NCI-H345 (cell line): ENCODE measurements around the gene PLA2R1.
A peak's percentile ranks its signal among the peaks of the same experiment; 100 is the strongest.

Experiments
- DNase-seq: peaks from one replicate; lab custom pipeline; 2025; lab: John Stamatoyannopoulos, UW

The PLA2R1 gene

DNA sequence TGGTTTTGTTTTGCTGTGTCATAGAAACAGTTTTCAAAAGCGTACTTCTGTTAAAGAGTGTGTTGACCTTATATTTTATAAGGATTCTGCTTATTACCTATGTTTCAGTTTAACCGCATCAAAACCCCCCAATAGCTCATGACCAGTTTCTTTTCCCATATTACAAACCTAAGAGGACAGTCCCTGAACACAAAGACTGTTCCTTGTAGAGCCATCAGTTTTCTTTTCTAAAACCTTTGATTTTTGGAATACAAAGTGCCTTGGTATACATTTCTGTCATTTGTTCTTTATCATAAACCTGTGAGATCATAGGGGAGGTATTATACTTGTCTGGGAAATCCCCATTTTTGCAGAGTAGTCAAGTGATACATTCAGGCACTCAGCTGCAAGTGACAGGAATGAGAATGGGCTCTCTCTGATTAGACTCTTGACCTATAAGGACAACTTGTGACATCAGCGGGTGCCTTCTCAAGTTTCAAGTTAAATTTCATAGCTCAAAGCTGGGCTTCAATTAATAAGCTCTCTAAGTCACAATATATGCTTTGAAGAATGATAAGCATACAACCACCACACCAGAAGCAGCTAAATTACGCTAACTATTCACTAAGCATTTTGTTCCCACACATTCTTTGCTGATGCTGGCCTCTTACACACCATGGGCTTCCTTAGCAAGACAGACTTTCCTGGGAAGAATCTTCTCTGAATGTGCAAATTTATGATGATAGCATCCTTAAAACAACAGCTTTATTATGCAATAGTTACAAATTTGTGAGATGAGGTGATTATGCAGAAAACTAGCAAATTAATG is 167.0 kb downstream of the PLA2R1 start:
- DNase-seq: no peak

DNA sequence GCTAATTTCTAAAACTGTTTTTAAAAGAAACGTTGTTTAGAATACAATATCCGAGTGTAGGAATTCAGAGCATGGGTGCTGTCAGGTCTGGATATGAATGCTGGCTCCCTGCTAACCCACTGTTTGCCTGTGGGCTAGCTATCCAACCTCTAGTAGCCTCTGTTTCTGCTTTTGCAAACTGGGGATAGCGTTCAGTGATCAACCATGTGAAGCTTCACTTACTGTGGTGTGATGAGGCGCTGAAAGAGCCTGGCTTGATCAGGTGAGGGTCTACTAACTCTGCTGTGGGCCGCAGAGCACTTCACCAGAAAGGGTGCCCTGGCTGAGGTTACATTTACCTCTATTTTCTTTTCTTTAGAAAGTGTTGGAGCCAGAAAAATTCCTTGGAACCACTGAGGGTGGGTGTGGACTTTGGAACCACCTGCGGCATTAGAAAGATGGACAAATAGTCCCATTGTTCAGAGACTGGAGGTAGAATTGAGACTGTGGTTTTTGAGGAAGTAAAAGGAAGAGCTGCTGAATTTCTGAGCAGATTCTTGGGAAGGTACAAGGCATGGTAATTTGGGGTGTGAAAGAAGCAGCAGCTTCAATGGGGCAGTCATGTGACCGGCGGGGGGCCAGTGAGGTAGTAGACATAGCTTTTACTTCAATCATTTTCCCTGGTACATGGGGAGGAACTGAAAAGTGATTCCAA is 168.1 kb downstream of the PLA2R1 start:
- DNase-seq: no peak

DNA sequence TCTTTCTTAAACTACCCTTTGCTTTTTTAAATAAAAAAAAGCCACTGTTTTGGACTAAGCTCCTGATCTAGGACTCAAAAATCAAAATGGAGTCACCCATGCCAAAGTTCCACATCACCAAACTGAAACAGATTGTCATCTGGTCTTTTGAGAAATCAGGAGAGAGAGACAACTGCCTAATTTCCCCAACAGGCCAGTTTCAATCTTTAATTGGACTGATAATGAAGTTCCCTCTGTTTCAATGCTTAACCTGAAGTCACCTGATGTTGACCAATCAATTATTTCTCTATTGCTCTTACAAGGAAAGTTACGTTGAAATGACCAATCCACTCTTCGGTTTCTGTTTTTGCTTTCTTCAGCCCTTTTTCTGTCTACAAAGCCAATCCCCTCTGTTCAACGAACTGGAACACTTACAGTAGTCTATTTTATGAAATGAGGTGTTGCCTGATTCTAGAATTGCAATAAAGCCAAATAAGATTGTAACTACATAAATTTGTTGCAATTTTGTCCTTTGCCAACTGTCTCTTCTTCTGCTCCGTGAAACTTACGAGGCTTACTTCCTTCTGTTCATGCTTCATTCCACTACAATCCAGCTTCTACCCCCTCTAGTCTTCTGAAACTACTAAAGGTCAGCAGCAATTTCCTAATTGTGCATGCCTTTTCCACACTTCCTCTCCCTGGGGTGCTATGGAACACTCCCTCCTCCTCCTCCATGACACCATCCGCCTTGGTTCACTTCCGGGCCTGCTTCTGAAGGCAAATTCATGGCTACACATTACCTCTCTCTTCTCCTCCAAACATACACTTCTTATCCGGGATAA is 169.2 kb downstream of the PLA2R1 start:
- no peak for DNase-seq

DNA sequence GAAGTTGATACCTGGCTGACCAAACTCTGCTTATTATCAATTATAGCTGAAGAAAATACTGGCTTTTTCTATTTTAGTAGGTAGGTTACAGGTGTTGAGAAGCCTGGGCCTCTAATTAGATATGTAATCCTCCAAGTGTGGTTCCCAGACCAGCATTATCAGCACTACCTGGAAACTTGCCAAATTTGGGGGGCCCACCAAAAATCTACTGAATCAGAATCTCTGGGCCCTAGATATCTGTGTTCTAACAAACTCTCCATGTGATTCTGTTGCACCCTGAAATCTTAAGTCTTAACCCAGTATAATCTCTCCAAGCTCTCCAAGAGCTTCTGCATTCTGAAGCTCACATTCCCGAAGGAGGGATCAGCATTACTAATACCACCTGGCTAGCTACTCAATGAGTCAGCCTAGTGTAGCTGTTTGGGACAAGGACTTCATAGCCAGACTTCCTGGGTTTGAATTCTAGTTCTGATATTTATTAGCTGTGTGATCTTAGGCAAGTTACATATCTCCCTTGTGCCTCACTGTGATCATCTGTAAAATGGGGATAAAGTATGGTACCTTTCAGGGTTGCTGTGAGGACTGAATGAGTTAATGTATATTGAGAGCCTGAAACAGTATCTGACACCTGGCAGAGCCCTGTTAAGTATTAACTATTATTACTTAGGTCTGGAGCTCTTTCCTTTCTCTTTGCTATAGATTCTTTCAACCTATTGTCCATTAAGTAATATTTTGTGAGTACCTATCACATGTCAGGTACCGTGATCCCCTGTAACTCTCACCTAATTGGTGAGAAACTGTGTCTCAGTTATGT is 170.3 kb downstream of the PLA2R1 start:
- no peak for DNase-seq

DNA sequence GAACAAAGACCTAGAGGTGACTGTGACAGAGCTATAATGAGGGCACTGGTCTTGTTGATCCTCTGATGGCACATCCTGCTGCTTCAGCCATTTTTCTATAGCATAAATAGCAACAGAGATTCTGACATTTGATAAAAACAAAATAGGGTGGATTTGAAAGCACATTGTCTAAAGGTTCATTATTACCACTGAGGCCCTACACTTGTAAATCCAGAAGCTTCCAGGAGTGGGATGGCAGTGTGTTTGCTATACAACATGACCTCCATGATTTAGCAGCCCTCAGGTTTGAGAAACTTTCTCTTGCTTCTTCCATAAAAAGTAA is 171.2 kb downstream of the PLA2R1 start:
- no peak for DNase-seq

DNA sequence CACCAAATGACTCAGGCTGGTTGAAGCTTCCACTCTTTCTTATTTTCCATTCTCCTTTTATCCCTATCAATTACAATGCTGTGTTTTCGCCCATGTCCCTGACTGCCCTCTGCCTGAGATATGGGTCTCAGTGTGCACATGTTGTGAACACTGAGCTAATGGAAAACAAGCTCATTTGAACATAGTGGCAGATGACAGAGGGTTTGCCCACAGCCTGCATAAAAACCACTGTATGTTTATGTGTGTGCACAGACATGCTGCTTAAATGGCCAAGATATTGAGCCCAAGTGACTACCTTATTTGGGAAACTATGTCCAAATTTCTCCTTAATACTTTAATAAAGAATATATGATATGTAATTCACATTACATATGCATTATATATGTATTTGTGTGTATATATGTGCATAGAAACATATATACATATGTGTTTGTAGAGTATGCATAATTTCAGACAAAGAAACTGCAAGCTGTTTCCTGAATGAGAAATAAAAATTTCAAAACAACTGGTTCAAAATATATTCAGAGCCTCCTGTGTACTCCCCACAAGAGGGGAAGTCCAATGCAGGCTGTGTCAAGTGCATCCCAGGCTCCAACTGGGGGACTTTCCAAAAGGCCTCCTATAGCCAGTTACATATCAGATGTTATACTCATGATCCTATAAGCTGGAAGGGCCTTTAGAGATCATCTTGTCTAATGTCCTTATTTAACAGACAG is 171.7 kb downstream of the PLA2R1 start:
- no peak for DNase-seq

DNA sequence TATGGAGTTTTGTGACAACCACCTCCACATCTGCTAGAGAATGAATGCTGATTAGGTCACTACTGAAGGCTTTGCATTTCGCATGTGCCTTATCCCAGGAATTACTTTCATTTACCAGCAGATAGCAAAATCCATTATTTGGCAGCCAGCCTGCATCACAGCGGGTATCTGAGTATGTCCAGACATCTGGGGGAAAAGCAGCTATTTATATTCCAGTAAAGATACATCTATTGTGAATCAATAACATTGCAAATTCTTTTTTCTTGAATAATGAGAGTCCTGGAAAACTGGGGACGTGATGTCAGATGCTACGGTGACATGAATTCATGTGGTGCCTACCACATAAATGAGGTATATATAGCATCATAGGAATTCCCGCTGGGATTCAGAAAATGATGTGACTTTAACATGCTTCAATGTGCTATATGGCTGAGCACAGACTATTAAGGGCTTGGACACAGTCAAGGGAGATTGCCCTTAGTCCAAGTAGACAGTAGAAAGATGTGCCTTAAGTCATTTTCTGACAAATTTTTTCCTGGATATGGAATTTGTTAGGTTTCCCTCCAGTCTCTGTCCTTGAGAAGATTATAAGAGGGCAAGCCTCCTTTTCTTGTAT is 180.2 kb downstream of the PLA2R1 start:
- peak; percentile 48 for DNase-seq
